Measurements from ENCODE around the gene EIF2S1.
A peak's percentile ranks its signal among the peaks of the same experiment; 100 is the strongest.

The EIF2S1 gene

DNA sequence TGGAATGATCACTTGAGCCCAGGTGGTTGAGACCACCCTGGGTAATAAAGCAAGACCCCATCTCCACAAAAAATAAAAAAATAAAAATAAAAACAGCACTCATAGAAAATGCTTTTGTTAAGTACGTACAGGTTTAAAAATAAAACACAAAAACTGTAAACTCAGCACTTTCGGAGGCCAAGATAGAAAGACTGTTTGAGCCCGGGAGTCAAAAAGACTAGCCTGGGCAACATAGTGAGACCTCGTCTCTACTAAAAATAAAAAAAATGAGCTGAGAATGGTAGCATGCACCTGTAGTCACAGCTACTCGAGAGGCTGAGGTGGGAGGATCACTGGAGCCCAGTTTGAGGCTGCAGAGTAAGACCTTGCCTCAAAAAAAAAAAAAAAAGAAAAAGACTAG, 8.1 kb upstream of the EIF2S1 start:
- no peak overlapping the region for H3K4me3 ChIP-seq (ENCODE audit: low read depth, low read length)
- DNase-seq (ENCODE audit: low read depth, low spot score): no peak
- ChIA-PET POLR2A (no interaction called here), CTCF (interaction anchor here (2.3 kb wide), 1 partner anchor 8 kb away, joined by 16 read pairs; the partner anchor contains the start of genes ATP6V1D and EIF2S1)
- TF ChIP-seq, protein P1, sequence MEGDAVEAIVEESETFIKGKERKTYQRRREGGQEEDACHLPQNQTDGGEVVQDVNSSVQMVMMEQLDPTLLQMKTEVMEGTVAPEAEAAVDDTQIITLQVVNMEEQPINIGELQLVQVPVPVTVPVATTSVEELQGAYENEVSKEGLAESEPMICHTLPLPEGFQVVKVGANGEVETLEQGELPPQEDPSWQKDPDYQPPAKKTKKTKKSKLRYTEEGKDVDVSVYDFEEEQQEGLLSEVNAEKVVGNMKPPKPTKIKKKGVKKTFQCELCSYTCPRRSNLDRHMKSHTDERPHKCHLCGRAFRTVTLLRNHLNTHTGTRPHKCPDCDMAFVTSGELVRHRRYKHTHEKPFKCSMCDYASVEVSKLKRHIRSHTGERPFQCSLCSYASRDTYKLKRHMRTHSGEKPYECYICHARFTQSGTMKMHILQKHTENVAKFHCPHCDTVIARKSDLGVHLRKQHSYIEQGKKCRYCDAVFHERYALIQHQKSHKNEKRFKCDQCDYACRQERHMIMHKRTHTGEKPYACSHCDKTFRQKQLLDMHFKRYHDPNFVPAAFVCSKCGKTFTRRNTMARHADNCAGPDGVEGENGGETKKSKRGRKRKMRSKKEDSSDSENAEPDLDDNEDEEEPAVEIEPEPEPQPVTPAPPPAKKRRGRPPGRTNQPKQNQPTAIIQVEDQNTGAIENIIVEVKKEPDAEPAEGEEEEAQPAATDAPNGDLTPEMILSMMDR (IDR thresholded peaks at IDR 0.05; ENCODE audit: insufficient read depth, low read length, missing control alignments): no peak

DNA sequence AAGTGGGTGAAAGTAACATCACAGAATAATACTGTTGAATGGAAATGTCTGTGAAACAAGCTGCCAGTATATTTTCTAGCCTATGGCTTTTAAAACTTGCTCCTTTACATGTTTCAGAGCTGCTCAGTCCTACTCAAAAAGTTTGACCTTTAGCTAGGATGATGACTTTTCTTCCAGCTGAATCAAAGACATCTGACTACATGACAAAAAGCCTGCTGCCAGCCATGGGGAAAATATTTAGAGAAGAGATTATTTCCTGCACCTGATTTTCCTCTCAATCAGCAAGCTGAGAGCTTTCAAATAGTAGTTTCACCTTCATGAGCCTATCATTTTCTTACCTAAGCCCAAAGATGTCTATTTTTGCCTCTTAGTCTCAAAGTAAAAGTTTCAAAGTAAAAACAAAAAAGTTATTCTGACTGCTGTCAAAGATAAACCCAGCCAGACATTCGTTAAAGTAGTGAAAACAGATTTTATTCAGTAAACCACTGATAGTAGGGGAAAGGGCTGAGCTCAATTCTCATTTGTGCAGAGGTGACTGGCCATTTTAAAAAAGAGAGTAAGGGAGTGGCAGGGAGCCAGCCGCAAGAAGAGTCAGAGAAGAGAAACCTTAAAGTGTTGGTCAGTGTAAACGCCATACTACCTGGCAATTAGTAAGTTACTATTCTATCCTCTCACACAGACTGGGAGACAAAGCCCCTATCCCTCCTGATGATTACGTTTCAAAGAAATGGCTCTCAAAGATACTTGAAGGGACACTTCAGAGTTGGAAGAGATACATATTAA, 2.8 kb upstream of the EIF2S1 start:
- no peak for DNase-seq (ENCODE audit: low read depth, low spot score)
- H3K4me3 ChIP-seq (ENCODE audit: low read depth, low read length): peak overlapping the region; percentile 10; the same call in 1 of the 2 replicates
- ChIA-PET POLR2A (interaction anchor here (0.6 kb wide), 1 partner anchor 49 kb away, joined by 3 read pairs; no protein-coding TSS in a partner anchor), CTCF (interaction anchor here (1.0 to 5.3 kb wide), 3 partner anchors 21 to 191 kb away, joined by 5 to 58 read pairs (median 9); no protein-coding TSS in a partner anchor)
- TF ChIP-seq, protein P1 (IDR thresholded peaks at IDR 0.05; ENCODE audit: insufficient read depth, low read length, missing control alignments): no peak

DNA sequence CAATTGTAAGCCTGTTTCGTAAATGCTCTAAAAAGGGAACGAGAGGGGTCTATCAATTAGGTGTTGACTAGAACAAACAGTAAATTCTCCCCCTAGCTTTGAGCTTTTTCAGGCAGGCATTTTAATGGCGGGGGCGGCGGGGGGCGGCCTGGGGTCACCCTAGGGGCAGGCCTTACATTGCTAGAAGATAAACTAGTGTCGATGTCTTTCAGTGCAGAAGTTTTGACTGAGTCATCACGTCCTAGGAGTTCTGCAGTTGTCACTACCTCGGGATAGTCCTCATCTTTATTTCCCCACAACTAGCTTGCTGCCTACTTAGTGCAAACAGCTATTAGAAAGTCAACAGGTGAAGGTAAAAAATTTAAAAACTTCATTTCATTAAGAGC, 2.2 kb upstream of the EIF2S1 start:
- TF ChIP-seq, protein P1 (IDR thresholded peaks at IDR 0.05; ENCODE audit: insufficient read depth, low read length, missing control alignments): no peak
- CTCF ChIA-PET: interaction anchor here (2.3 to 5.3 kb wide), 2 partner anchors 27 to 192 kb away, joined by 9 to 58 read pairs; no protein-coding TSS in a partner anchor
- peak overlapping the region; percentile 10 for H3K4me3 ChIP-seq (ENCODE audit: low read depth, low read length)
- no peak for DNase-seq (ENCODE audit: low read depth, low spot score)
- POLR2A ChIA-PET: no interaction called here

DNA sequence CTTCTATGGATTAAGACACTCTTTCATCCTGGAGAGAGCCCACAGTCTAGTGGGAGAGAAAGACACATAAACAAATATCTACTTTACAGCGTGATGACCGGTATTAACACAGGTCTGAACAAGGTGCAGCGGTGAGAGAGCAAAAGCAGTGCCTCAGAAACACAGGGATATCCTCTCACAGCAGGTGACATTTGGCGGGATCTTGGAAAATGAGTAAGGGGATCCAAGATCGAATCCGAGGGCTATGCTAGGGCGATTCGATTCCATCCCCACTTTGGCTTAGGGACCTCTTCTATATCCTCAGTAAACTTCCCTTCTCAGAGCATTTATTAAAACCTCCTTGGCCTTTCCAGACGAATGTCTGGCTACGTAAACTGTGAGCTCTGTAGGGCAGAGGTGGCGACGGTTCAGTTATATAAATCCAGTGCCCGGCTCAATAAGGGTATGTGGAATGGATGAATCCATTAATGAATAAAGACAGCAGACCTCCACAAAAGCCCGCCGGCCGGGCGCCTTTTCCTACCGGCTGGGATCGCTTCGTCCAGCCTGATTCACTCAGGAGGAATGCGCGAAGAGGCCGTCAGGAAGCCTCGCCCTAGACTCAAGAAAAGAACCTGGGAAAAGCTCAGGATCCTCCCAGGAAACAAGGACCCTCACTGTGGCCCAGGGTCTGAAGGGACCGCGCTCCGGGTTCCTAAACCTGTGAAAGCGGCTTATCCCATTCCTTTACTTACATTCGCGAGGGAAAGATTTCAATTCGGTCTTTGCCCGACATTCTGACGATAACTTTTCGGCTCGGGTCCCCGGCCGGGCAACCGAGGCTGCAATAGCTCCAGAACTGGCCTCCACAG, 979 bp upstream of the EIF2S1 start:
- no peak for DNase-seq (ENCODE audit: low read depth, low spot score)
- POLR2A ChIA-PET: interaction anchor here (0.6 to 1.3 kb wide), 4 partner anchors 10 to 735 kb away, joined by 3 to 4 read pairs (median 3); no protein-coding TSS in a partner anchor
- peak overlapping the region; percentile 84 for H3K4me3 ChIP-seq (ENCODE audit: low read depth, low read length)
- CTCF ChIA-PET: interaction anchor here (0.7 to 5.3 kb wide), 47 partner anchors 8 to 734 kb away, joined by 3 to 58 read pairs (median 4); no protein-coding TSS in a partner anchor
- TF ChIP-seq, protein P1 (IDR thresholded peaks at IDR 0.05; ENCODE audit: insufficient read depth, low read length, missing control alignments): no peak

DNA sequence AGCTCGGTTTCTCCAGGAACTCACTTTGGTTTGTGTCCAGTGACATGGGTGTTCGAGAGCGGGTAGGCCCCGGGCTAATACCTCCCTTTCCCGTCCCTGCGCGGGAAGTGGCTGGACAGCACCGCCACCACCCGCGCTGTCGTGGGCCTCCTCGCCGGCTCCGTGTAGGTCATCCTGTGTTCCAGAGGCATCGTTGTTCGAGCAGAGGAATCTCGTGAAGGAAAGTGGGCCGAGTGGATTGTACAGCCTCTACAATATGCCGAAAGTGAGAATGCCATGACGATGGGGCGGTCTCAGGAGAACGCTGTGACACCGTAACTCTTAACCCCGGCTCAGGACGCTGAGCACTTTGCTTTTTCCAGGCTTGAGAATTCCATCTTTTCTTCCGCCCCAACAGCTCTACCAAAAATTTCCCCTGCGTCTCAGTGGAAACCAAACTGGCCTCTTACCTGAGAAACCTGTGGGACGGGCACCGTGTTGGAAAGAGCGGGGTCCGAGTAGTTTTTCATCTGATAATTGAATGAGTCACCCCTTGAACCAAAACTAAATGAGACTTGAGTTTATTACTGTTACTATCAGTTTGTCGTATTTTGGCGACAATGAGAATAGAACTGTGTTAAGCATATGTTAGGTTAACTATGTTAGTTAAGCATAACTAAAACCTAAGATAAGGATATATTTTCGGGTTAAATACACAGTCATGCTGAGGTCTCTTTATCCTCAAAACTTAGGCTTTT, 510 bp downstream of the EIF2S1 start:
- POLR2A ChIA-PET: interaction anchor here (1.3 kb wide), 1 partner anchor 736 kb away, joined by 3 read pairs; no protein-coding TSS in a partner anchor
- H3K4me3 ChIP-seq (ENCODE audit: low read depth, low read length): peak overlapping the region; percentile 97
- CTCF ChIA-PET: interaction anchor here (1.0 to 5.3 kb wide), 39 partner anchors 9 to 736 kb away, joined by 3 to 58 read pairs (median 4); no protein-coding TSS in a partner anchor
- TF ChIP-seq, protein P1 (IDR thresholded peaks at IDR 0.05; ENCODE audit: insufficient read depth, low read length, missing control alignments): no peak
- no peak for DNase-seq (ENCODE audit: low read depth, low spot score)

All from AG04449 (cell line).